ENCODE data around the gene EIF3F.
A peak's percentile ranks its signal among the peaks of the same experiment; 100 is the strongest.

Gene EIF3F

DNA sequence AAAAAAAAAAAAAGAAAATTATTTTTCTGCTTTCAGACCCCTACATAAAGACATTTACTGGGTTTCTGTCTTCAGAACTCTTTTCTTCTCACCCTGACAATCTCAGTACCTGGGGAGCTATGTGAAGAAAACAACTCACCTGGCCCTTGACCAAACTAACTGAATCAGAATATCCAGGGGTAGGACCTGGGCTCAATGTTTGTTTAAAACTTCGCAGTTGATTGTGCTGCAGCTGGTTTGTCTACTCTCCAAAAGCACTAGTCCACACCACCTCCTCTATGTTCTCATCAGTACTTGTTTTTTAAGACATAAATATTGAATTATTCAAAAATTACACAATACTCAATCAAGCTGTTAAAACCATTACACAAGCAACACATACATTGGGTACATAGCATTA is 34.8 kb downstream of the EIF3F start:
- DNase-seq (ENCODE audit: low read depth in 1 of 2, low spot score in 1 of 2): no peak

GRCh38 chr11:8022876-8023275 is 35.7 kb downstream of the EIF3F start:
- DNase-seq (ENCODE audit: low read depth in 1 of 2, low spot score in 1 of 2): no peak

DNA sequence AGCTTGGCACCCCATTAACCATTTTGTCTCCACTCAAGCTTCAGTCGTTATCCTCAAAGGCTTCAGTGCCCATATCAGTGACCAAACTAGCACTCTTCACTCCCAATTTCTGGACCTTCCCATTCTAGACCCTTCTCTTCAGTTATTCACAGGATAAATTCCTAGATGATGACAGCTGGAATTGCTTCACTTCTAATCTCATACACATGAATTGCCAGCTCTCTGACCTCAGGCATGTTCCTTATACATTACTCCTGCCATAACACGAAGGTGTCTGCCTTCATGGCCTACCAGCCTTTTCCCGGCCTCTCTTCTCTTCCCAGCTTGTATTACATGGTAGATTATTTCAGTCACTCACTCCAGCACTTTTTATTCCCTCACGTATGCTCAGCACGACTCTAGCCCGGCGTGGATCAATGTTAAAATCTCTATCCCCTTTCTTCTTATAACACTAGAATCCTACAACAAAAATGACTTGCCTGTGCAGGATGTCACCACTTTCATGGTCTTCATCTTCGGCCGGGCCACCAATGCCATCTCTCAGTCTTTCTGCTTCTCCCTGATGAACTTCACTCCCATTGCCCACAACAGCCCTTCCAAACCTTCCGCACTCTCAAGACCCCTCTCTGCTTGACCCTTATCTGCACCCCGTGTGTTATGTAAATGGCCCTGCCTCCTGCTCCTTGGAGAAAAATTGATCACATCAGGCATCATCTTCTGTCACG is 36.9 kb downstream of the EIF3F start:
- no peak for DNase-seq (ENCODE audit: low read depth in 1 of 2, low spot score in 1 of 2)

GRCh38 chr11:8025123-8025522 is 38.0 kb downstream of the EIF3F start:
- no peak for DNase-seq (ENCODE audit: low read depth in 1 of 2, low spot score in 1 of 2)

DNA sequence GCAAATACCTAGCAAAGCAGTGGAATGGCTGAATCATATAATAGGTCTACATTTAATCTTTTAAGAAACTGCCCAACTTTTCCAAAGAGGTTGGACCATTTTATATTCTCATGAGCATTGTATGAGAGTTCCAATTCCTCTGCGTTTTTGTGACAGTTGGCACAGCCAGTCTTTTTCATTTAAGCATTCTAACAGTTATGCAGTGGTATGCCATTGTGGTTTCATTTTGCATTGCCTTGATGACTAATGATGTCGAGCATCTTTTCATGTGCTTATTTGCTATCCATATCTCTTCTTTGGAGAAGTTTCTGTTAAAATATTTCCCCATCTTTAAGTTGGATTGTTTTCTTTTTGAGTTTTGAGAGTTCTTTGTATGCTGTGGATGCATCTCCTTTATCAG is 38.7 kb downstream of the EIF3F start:
- DNase-seq (ENCODE audit: low read depth in 1 of 2, low spot score in 1 of 2): no peak

DNA sequence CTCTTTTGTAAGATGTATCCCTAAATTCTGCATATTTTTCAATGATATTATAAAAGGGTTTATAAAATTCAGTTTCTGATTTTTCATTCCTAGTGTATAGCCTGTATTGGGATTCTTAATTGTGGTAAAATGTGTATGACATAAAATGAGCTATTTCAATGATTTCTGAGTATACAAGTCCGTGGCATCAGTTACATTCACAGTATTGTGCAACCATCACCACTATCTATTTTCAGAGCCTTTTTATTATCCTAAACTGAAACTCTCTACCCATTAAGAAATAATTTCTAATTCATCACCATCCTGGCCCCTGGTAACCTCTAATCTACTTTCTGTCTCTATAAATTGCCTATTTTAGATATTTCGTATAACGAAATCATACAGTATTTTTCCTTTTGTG is 39.8 kb downstream of the EIF3F start:
- DNase-seq (ENCODE audit: low read depth in 1 of 2, low spot score in 1 of 2): no peak

DNA sequence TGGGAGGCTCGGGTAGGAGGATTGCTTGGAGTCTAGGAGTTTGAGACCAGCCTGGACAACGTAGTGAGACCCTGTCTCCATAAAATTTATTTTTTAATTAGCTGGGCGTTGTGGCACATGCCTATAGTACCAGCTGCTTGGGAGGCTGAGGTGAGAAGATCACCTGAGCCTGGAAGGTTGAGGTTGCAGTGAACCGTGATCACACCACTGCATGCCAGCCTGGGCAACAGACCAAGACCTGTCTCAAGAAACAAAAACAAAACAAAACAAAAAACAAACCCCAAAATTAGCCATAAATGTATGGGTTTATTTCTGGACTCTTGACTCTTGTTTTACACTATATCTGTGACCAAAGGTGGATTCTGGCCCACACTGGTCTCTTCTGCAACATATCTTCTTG is 41.6 kb downstream of the EIF3F start:
- DNase-seq (ENCODE audit: low read depth in 1 of 2, low spot score in 1 of 2): no peak

DNA sequence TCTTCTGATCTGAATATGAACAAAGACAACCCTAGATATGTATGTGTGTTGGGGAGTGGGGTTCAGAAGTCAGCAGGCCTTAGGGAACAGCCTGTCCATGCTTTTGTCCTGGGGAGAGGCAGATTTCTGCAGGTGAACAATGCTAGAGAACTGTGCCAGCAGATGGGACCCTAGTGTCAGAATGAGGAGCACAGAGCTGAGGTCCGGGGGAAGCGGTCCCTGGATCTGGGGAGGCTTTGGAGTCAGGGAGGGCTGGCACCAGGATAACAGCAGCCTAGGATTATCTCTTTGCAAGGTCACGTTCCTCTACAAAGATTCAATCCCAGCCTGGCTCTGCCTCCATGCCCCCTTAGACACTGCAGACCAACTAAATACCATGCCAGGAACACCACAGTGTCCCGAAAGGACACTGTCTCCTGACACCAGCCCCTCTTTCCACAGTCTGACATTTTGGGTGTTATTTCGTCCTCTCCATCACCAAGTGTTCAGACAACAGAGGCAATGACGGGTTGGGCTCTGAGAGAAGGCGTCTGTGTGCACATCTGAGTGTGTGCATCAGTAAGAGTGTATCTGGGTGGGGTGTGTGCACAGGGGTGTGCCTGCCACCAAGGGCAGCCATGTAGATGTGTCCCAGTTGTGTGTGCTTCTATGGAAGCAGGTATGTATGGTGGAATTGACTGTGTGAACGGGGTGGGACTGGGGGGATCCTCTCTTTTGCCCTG is 43.5 kb downstream of the EIF3F start:
- DNase-seq (ENCODE audit: low read depth in 1 of 2, low spot score in 1 of 2): no peak

DNA sequence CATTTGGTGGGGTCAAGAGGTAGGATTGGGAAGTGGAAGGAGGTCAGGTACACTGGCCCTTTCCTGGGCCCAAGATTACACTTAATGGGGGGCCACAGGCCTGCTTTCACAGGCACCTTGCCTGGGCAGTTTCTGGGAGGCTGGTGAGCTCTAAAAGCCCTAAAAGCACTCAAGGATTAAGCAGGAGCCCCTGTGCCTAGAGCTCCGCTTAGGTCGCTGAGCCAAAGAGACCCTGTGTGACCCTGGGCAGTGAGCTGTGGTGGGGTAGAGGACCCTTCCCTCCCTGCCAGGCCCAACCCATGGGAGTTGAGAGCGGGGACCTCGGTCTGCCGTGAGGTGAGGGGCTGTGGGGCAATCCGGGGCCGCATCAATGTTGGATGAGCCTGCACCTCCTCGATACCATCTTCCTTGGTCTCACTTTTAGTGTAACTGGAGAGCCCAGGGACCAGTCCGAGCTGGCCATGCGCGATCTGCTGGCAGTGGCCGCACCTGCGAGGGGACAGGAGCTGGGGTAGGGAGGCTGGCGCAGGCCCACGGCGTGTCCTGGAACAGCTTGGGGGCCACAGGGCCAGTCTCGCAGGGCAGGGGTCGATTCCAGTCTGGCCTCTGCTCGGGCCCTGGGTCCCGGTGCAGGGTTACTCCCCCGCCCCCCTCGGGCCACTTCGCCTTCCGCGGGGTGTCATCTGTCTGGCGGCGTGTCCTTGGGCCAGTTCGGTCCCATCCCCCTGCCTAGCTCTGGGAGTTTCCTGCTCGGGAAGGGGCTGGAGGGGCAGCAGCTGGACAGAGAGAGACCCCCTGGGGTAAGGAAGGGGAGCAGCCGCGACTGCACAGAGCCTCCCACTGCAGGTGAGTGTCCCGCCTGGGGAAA is 44.3 kb downstream of the EIF3F start:
- DNase-seq (ENCODE audit: low read depth in 1 of 2, low spot score in 1 of 2): no peak

DNA sequence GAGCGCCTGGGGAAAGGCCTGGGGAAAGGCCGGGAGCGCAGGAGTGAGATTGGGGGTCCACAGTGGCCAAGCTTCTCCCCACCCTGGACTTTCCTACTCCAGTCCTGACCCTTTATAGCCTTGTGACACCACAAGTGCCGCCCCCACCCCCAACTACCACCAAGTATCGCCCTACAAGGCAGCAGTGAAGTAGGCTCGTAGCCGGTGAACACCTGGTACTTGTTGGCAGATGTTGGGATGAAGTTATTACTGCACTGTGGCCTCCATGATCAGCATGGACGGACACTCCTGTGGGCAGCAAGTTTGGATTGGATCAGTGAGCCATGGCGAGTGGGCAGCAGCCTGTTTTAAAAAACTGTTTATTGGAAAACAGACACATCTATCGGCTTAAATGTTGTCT is 45.0 kb downstream of the EIF3F start:
- no peak for DNase-seq (ENCODE audit: low read depth in 1 of 2, low spot score in 1 of 2)

- DNase-seq (ENCODE audit: low read depth in 1 of 2, low spot score in 1 of 2): no peak
Measured at GRCh38 chr11:8032576-8033304, 45.6 kb downstream of the EIF3F start.

DNA sequence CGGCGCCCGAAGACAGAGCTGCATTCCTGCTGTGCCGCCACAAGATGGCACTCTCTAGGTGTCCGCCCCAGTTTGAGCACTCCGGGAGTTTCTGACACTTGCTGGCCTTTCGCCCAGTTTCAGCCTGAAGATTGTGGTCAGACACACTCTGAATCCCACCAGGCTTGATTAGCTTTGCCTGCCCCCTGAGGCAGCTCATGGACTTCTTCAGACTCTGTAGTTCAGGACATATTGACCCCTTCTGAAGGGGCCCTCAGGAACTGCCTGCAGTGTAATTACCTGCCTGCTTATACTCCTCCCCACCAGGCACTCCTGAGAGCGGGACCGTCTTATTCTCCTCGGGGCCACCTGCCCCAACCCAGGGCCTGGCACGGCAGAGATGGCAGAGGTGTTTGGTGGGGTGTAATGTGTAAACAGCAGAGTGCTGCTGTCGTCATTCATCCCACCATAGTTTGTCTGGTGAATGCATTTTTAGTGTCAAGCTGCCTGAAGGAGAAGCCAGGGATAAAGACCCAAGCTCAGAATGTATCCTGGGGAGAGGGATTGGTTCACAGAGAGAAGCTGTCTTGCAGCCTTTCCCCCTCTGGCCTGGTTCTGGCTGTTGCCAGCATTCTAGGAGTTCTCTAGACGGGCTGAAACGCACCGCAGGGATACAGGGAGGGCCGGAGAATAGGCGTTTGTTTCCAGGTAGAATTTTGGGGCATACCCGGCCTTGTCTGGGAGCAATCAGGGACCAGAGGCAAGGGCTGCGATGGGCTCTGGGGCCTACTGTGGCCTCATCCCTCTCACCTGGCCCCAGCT is 46.4 kb downstream of the EIF3F start:
- peak; percentile 16 to 27 for DNase-seq (ENCODE audit: low read depth in 1 of 2, low spot score in 1 of 2)

DNA sequence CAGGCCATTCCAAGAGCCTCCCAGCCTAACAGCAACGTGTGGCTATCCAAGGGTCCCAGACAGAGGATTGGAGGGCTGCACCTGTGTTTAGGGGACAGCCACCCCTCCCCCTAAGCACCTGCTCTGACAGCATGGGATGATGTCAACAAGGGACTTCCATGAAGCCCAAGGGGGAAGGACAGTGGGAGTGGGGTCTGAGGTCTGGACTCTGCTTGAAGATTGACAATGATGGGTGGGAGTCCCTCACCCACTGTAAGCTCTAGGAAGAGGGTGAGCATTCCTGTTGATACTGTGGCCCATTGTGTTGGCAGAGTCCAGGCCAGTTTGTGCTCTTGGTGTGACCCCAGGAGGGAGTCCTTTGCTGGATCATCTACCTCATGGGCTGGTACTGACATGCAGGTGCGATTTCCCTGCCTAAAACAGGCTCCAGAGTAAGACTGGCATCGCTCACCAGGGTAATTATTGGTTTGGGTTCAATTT is 47.0 kb downstream of the EIF3F start:
- DNase-seq (ENCODE audit: low read depth in 1 of 2, low spot score in 1 of 2): no peak

DNA sequence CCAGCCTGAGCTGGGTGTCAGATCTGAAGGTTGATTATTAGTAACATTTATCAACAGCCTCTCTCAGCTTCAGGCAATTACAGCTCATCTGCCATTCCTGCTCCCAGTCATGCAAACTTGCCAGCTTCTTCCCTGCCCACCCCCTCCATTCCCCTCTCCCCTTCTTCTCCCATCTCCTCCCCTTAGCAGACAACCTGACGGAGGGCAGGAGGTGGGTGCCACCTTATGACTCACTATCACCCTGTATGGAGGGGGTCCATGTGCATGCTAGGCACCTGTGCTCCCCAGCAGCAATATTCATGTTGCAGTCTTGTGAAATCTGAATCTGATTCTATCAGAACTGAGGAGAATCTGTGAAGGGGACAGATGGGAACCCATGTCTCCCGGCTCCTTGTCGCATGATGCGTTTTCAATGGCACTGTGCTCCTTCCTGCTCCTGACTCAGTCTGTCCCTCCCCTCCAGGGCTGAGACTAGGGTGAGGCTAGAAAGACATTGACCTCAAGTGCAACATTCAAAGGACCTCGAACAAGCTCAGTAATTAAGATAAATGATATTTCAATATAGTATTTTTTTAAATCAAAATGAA is 47.6 kb downstream of the EIF3F start:
- DNase-seq (ENCODE audit: low read depth in 1 of 2, low spot score in 1 of 2): no peak

DNA sequence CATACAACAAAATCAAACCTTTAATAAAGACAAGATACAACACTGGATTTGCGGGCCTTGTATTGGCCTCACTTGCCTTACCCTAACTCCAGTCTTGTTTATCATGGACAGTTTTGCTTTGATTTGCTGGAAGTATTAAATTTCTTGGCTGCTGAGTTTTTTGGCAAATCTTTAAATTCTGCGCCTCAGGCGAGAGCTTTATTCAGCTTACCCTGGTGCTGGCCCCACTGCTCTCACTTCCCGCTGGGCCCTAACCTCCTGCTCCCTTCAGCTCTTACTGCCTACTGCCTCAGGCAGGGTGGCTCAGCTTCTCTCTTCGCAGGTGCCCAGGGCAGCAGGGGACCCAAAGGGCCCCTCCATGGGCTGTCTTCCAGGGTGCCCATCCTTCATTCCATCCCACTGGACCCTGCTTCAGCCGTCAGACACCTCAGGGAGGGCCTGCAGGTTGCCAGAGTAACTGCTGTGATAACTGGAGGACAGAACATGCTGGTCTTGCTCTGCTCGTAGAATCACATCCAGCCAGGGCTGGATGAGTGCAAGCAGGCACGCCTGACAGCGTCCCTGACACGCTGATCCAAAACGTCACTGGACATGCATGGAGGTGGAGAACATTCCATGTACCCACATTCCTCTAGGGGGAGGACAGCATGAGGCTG is 48.2 kb downstream of the EIF3F start:
- no peak for DNase-seq (ENCODE audit: low read depth in 1 of 2, low spot score in 1 of 2)

DNA sequence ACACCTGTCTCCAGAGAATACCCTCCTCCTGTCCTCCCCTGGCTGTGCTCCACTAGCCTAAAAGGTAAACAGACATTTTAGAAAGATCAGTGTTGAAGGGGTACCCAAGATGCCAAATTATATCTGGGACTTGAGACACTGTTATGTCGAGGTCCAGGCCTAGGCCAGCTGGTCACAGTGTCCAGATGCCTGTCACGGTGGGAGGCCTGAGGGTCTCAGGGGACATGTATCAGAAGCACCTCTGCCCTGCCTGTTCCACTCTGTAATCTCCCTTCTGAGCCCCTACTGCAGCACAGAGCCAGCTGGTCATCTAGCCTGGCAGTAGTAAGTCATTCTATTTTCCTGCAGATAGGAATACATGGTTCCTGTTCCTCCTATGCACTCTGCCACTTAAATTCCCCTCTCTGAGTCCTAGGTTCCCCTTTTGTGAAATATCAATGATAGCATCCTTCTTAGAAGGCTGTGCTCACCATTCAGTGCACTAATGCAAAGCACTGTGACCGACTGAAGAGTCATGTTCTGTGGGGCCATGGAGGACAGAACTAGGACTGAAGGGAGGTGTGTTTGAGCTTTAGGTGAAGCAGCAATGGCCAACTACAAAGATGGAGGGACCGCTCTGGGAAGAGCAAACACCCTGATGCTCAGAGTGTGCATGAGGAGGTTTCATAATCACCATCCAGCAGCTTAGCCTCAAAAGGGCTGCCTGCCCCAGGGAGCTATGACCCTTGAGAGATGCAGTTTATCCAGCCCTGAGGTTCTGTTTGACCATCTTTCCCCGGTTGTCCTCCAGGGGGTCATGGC is 49.1 kb downstream of the EIF3F start:
- DNase-seq (ENCODE audit: low read depth in 1 of 2, low spot score in 1 of 2): no peak

GRCh38 chr11:8036986-8037385 is 49.8 kb downstream of the EIF3F start:
- no peak for DNase-seq (ENCODE audit: low read depth in 1 of 2, low spot score in 1 of 2)

DNA sequence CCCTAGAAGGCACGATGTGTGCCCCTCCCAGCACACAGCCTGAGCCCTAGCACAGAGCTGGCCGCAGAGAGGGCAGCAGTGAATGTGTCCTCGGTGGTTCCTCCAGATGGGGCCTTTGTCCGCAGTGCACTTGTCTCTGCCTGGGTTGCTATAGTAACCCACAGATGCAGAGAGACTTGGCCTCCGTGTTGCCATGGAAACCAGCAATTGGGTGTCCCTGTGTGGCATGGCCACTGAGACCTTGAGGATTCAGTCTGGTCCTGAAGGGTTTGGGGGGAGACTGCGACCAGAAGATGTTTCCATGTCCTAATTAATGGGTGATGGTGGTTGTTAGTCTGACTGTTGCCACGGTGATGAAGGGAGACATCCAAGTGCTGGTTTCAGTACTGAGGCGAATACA is 51.3 kb downstream of the EIF3F start:
- no peak for DNase-seq (ENCODE audit: low read depth in 1 of 2, low spot score in 1 of 2)
